ENCODE measurements around the gene PCGF1.
"Not testable (repeated sequence)": the region's sequence is repeated elsewhere in the genome, so short reads cannot be mapped to it uniquely, and the experiment has no call there.

PCGF1 gene

GRCh38 chr2:74471332-74472065 is 36.0 kb downstream of the PCGF1 start:
- DNase-seq, result no peak

- DNase-seq, result not testable (repeated sequence)
Measured at GRCh38 chr2:74470742-74471141, 36.8 kb downstream of the PCGF1 start.

DNA sequence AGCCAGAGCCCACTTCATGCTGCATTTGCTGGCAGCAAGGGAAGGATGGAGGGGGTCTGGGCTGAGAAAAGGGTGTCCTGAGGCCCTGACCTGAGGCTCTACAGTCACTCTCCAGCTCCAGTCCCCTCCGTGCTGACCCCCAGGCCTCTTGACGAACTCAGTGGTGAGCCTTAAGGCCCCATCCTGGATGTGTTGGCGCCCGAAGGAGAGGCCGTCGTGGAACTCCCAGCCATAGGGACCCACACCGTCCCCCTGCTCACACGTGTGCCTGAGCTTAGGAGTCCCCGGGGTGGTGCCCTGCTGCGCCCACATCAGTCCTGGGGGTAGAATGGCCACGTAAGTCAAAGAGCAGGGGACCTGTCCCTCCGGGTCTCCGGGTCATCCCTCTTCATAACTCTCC is 43.1 kb downstream of the PCGF1 start:
- no peak for DNase-seq

GRCh38 chr2:74462786-74463105 is 44.7 kb downstream of the PCGF1 start:
- DNase-seq, result no peak

DNA sequence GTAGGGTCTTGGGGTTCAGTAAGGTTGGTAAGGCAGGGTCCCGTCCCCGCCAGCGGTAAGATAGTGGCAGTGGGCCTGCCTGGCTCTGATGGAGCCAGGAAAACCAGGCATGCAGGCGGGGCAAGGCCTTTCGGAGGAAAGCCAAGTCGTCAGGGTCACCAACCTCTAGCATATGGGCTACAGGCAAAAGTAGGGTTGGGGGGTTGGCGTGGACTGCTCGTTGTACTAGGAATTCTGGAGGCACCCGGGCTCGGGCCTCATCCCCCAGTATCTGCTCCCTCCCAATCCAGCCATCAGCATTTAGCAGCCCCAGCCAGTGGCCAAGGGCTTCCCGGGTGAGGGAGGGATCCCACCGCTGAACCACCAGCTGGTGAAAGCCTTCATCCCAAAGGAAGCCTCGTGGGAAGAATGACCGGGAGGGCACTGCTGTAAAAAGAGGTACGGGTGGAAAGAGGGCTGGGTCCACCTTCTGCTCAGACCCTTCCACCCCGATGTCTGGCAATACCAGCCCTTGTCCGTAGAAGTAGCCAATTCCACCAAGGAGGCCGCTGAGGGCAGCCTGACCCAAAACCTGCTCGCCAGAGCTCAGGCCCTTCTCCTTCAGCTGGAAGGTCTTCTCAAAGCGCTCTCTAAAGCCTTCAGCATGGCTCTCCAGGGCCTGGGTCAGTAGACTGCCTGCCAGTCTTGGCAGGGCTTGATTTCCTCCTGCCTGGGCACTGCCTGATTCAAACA is 45.3 kb downstream of the PCGF1 start:
- DNase-seq, result no peak

DNA sequence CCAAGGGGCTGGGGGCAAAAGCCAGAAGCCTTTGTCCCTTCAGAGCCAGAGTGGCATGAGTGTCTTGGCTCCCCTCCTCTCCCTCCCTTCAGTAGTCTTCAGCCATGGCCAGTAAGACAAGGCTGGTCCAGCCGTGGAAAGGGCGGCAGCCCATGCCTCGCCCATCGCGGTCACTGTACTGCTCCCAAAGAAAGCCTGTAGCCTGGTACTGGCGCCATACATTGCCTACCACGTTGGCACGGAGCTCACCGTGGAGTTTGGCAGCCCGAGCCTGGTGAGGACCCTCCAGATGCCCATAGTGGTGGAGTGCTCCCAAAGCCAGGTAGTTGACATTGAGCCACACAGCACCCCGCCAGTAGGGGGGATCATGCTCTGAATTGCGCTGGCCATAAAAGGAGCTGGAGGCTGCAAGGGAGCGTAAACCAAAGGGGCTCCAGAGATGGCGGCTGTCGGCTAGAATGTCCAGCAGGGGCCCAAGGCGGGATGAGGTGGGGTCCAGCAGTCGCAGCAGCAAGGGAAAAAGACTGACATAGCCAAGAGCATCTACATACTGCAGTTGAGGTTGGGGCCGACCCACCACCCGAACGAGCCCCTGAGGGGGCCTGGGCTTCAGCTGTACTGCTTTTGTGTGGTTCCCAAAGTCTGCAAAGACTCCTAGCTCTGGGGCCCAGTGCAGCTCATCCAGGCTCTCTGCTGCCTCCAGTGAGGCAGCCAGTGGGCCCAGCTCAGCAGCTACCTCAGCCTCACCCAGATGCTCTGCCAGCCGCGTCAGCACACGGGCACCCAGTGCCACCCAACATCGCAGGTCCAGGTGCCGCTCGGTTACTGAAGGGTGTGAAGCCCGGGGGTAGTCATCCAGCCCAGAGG is 46.1 kb downstream of the PCGF1 start:
- DNase-seq, result no peak

- DNase-seq, result not testable (repeated sequence)
Measured at GRCh38 chr2:74460187-74460586, 47.3 kb downstream of the PCGF1 start.

DNA sequence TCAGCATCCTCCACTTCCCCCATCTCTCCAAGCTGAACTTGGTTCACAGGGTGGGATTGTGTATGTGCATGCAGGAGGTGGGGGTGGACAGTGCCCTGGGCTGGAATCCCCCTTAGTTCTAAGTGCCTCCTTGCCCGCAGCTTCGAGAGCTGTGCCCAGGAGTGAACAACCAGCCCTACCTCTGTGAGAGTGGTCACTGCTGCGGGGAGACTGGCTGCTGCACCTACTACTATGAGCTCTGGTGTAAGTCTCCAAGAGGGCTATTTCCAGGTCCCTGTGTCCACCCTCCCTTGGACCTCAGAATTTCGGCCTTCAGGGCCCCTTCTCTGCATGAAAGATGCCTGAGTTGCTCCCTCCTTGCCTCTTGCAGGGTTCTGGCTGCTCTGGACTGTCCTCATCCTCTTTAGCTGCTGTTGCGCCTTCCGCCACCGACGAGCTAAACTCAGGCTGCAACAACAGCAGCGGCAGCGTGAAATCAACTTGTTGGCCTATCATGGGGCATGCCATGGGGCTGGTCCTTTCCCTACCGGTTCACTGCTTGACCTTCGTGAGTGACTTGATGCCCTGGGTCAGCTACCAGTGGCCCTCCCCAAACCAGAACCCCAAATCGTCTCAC is 47.9 kb downstream of the PCGF1 start:
- DNase-seq, result not testable (repeated sequence)

DNA sequence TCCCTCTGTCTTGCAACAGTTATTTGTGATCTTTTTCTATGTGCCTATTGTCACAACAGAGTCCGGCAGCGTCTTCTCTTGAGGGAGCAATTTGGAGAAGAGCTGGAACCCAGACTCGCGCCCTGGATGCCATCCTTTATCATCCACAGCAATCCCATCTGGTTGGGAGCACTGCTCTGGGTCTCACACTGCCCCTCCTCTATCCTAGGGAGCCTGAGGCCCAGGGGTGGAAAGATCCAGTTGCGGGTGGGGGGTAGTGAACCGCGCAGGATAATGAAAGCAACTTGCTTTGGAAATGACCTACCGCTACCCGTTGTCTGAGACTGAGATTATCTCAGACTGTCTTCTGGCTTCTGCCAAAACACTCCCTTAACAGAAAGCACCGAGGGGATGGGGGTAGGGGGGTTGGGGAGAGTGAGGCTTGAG is 48.5 kb downstream of the PCGF1 start:
- no peak for DNase-seq

DNA sequence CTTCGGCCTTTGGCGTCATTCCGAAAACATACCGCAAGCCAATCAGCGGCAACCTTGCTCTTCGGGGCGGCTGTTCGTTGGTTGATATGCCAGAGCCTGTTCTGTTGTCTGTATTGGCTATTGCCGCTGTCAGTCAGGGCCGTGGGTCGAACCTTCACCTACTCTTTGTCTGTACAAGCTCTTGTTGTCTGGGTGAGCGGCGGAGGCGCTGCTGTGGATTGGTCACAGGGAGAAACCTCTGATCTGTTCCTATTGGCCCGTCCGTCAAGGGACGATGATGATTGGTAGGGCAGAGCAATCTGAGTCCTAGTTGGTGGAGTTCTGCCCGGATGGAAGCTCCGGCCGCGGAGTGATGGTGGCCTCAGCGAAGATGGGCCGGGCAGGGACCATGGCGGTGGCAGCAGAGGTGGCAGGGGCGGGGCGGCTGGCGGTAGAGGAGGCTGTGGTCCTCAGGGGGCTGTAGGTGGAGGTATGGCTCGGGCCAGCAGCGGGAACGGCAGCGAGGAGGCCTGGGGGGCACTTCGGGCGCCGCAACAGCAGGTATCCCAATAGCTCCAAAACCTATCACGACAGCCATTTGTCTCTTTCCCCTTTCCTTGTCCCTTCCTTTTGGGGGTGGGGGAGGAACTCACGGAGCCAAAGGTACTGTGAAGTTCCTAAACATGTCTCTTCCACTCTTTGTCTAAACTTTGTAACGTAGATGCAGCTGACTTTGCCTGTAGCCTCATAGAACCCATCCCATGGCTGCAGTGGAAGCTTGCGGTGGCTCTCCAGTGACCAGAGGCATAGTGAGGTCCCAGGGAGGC is 49.2 kb downstream of the PCGF1 start, which contains the start of gene WBP1:
Gene WBP1 (plus strand): TSS at position 307 of the 806 bp plus-strand sequence. CDS start 165 bp downstream, at position 472.
- peak; percentile 99 for DNase-seq

DNA sequence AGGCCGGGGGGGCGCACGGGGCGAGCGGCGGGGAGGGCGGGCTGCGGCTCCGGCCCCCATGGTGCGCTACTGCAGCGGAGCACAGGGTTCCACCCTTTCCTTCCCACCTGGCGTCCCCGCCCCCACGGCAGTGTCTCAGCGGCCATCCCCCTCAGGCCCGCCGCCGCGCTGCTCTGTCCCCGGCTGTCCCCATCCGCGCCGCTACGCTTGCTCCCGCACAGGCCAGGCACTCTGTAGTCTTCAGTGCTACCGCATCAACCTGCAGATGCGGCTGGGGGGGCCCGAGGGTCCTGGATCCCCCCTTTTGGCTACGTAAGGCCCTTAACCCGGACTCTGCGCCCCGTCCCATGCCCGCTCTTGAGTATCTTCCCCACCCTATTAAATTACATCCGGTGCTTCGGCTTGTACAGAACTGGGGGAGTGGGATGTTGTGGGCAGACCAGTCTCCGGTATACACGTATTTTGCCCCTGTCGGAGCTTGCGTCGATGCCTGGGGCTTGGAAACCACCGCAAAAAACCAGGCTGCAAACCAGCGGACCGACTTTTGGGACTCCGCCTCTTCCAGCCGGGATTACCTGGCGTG is 49.9 kb downstream of the PCGF1 start:
- DNase-seq, result peak; percentile 72

- DNase-seq, result no peak
Measured at GRCh38 chr2:74457129-74457548, 50.4 kb downstream of the PCGF1 start.
